ENCODE data around the gene POLR1B. TPM values are rescaled to one million over a fixed set of nuclear protein-coding genes. Genes with fewer than 3 reads are reported as not detected.
"Not testable (repeated sequence)": the region's sequence is repeated elsewhere in the genome, so short reads cannot be mapped to it uniquely, and the experiment has no call there.

Gene POLR1B
- total RNA-seq, 1 experiment from 2014 or later = 23.3 TPM

DNA sequence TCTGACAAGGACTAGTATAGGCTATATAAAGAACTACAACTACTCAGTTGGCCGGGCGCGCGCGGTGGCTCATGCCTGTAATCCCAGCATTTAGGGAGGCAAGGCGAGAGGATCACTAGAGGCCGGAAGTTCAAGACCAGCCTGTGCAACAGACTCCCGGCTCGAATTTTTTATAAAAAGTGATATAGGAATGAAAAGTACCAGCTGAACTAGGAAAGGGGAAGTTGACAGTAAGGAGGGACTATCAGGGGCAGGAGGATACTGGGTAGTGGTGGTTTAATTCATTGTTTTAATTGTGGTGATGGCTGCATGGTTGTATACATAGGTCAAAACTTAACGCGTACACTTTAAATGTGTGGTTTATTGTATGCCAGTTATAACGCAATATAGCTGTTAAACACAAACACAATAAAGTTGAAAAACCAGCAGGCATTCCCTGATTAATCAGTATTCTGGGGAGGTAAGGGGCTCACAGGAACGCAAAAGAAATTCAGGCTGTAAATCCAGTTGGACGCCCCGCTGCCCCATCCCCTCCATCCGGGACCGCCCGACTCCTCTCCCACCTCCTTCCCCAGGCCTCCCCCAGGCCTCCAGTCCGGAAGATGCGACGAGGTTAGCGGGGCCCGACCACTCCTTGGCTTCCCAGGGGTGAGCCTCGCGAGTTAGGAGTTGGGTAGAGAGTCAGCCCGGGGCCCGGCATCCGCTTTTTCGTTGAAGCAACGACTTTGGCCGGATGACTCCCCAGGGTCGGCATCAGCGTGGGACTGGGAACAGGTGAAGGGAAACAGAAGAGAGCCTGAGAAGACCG, 746 bp upstream of the POLR1B start:
- no peak for DNase-seq (ENCODE audit: low spot score)

DNA sequence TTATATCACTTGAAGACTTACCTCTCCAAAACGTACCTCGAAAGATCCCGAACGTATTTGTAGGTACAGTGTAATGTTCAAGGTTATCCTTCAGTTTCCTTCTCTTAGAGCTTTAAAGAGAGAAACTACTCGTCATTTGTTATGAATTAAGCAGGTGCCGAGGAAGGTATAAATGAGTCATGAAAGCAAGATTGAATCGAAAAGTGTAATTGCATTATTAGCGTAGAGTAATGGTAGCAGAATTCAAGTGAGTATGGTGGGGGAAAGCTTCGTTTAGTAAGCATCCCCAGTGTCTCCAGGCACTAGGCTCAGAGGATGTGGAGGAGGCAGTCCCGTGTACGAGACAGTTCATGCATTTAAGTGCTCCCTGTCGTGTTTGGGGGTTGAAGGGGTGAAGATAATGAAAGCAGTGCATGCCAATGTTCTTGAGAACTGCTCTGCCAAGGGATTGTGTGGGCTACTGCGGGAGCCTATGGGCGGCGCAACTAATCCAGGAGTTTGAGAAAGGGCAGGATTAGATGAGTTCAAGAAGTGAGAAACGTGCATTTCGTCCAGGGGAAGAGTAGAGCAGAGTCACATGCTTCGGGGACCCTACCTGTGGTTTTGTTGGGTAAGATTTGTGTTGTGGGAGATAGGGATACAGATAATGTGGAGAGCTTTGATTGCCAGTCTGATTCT, 858 bp downstream of the POLR1B start:
- DNase-seq (ENCODE audit: low spot score) = peak; percentile 20

DNA sequence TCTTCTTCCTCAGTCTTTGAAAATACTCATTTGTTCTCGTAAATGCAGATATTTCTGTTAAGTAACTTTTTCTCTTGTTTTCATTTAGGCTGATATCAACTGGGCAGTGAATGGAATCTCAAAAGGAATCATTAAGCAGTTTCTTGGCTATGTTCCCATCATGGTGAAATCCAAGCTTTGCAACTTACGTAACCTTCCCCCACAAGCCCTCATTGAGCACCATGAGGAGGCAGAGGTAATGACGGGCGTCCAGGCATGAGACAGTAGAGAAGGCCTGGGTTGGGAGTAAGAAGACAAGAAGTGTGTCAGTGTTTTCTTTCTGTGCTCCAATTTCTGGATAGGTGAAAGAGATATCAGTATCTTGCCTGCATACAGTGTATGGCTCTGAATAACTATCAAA, 5.1 kb downstream of the POLR1B start:
- no peak for DNase-seq (ENCODE audit: low spot score)

DNA sequence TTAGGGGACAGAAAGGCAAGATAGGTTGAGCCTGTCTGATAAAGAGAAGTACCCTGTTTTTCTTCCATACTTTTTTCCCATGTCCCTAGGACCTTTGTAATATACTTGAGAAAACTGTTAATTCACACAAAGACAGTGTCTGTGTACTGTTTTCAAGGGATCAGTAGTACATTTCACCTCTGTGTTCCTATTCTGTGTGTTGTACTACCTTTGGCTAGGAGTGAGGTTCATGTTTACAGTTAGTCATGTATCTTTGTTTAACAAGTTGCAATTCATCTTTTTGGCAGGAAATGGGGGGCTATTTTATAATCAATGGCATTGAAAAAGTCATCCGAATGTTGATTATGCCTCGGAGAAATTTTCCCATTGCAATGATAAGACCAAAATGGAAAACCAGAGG, 6.7 kb downstream of the POLR1B start:
- no peak for DNase-seq (ENCODE audit: low spot score)

DNA sequence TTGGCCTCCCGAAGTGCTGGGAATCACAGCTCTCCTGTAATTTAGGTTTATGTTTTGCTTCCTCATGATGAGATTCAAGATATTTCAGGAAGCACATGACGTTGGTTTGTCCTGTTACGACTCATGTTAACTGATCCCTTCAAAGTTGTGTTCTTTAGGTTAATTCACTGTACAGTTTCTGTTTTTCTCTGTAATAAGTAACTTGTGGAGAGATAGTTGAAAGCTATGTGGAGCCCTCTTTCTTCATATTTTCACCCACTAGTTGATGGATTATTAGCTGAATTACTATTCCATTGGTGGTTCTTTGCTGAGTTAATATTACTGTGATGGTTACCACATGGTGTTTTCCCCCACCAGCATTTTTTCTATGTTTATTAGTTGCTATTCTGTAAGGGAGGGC, 23.8 kb downstream of the POLR1B start:
- DNase-seq (ENCODE audit: low spot score) = no peak

DNA sequence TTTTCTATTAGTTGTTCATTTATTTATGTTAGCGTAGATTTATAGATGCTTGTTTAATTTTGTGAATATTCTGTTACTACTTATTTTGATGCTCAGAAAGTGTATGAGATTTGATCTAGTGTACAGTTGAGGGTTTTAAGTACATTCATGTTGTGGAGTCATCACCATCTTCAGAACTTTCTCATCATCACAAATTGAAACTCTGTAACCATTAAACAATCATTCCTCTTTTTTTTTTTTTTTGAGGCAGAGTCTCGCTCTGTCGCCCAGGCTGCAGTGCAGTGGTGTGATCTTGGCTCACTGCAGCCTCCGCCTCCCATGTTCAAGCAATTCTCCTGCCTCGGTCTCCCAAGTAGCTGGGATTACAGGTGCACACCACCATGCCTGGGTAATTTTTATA, 24.2 kb downstream of the POLR1B start:
- DNase-seq (ENCODE audit: low spot score) = not testable (repeated sequence)

DNA sequence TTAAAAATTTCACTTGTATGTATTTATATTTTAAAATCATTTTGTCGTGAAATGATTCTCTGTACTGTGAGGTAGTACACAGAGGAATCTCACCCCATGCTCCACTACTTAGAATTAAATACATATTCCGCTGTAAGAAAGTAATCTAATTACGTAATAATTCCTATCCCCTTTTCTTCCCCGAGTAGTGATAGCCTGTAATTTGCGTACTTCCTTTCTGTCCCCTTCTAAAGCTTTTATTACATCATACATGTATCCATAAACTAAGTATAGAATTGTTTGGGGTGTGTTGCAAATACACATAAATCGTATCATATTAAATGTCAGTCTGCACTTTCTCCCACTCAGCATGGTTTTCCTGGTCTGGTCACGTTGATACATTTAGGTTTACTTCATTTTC, 29.7 kb downstream of the POLR1B start:
- no peak for DNase-seq (ENCODE audit: low spot score)

DNA sequence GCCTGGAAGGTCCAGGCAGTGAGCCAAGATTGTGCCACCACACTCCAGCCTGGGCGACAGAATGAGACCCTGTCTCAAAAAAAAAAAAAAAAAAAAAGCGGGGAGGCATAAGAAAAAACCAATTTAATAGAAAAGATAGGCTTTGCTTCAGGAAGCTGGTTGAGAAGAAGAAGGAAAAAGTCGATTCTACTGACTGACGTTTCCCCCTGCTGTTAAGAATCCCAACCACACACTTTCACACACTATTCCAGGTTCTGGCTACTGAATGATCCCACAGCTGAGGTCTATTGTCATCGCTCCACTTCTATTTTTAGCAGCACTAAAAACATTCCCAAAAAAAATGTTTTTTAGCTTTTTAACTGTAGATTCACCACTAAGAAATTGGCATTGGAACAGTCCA, 35.5 kb downstream of the POLR1B start:
- peak; percentile 38 for DNase-seq (ENCODE audit: low spot score)

DNA sequence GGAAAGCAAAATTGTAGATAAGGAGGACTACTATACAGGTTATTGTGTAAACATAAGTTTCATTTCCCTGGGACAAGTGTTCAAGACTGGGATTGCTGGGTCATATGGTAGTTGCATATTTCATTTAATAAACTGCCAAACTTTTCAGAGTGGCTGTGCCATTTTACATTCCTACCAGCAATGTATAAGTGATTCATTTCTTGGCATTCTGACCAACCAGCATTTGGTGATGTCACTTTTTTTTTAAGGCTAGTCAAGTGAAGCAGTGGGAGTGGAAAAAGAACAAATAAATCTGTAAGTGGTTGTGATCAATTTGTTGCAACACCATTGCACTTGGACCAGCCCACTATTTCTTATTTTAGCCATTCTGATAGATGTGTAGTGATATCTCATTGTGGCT, 37.0 kb downstream of the POLR1B start:
- peak; percentile 87 for DNase-seq (ENCODE audit: low spot score)

DNA sequence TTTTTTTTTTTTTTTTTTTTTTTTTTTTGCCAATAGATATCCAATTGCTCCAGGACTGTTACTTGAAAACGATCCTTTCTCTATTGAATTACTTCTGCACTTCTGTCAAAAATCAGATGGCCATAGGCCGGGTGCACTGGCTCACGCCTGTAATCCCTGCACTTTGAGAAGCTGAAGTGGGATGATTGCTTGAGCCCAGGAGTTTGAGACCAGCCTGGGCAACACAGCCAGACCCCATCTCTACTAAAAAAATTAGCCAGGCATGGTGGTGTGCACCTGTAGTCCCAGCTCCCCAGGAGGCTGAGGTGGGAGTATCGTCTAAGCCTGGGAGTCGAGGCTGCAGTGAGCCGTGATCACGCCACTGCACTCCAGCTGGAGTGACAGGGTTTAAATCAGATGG, 37.8 kb downstream of the POLR1B start:
- no peak for DNase-seq (ENCODE audit: low spot score)

DNA sequence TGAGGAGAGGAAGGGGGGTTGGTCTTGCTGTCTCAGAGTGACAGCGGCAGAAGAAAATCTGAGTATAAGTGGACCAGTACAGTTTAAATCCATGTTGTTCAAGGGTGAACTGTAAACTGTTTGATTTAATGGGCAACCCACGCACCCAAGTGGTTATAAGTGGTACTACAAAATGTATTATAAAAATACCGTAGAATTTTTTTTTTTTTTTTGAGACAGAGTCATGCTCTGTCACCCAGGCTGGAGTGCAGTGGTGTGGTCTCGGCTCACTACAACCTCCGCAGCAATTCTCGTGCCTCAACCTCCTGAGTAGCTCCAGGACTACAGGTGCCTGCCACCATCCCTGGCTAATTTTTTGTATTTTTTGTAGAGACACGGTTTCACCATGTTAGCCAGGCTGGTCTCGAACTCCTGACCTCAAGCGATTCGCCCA, 40.1 kb downstream of the POLR1B start:
- DNase-seq (ENCODE audit: low spot score) = peak; percentile 75

DNA sequence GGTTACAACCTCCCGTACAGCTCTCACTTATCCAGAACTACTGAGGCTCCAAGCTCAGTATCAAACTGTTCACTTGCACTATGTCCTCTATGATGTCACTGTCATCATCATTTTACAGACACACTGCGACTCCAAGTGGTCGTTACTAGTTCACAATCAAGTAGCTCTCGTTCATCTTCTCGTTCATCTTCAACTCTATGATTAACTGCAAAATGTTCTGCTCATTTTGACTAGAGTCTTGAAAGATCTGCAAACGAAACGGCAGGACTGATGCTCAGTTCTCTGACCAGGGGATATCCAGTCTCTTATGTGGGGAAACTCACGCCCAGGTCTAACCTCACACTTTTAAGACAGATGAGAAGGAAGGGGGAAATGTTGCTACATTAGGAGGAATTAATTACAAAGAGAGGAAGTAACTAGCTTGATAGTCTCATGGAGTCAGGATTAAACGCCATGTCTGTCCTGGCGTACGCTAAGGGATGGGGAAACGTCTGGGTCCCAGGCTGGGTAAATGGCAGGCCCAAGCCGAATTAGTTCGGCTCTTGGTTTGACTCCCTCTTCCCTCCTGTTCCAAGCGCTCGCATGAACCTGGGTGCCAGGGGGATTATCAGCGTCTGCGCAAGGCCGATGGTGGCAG, 41.4 kb downstream of the POLR1B start:
- no peak for DNase-seq (ENCODE audit: low spot score)

DNA sequence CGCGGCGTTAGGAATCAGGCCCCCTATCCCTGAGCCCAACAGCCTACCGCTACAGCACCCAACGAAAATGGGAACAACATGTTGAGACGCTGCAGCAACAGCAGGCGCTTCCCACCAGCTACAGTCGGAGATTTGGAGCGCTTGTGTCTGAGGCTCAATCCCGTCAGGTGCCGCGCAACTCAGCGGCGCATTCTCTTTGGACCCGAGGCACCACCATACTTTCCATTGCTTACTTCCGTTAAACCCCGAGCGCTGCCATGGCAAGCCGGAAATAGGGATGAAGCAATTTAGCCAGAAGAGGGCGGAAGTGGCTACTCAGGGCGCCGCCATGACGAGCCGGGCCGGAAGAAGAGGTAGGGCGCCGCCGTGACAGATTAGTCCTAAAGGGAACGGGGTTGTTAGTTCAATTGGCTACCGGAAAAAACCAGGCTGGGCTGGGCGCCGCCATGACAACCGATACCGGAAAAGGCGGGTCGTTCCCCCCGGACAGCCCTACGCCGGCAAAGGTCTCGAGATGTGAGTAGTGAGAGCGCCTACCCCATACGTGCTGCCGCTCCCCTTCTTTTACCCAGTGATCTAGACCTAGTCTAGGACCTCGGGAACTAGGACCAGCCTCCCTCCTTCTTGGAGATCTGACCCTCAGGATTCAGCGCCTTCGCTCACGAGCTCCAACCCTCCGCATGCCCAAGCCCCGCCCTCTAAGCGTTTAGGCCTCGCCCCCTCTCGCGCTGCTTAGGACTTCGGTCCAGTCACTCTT, 42.0 kb downstream of the POLR1B start, which contains the start of gene CHCHD5:
CHCHD5 (plus strand) TSS at position 476 of the 757 bp plus-strand sequence; CDS start at position 515, 39 bp downstream.
- peak; percentile 98 for DNase-seq (ENCODE audit: low spot score)

DNA sequence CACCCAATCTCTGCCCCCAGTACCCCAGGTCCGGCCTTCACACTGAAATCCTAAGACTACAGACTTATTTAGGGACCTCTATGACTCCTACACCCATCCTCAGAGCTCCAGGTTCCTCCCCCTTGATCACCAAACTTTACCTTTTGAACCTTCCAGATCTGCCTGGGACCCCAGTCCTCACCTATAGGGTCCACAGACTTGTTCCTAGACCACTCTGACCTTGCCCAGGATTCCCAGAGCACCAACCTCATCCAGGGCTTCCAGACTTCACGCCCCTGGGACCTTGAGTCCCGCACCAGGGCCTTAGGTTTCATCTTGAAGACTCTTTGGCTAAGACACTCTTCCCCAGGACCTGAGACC, 42.6 kb downstream of the POLR1B start:
- DNase-seq (ENCODE audit: low spot score) = no peak

DNA sequence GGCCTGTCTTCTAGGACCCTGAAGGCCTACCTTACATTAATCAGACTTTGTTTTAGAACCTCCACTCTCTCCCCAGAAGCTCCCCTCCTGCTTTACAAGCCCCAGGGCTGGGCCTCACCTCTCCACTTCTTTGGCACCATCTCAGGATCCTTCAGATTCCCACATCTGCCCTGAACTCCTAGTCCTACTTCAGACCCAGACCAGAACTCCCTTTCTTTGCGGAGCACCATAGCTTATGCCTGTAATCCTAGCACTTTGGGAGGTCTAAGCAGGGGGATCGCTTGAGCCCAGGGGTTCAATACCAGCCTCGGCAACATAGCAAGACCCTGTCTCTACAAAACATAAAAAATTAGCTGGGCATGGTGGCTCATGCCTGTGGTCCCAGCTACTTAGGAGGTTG, 43.1 kb downstream of the POLR1B start:
- DNase-seq (ENCODE audit: low spot score) = no peak

DNA sequence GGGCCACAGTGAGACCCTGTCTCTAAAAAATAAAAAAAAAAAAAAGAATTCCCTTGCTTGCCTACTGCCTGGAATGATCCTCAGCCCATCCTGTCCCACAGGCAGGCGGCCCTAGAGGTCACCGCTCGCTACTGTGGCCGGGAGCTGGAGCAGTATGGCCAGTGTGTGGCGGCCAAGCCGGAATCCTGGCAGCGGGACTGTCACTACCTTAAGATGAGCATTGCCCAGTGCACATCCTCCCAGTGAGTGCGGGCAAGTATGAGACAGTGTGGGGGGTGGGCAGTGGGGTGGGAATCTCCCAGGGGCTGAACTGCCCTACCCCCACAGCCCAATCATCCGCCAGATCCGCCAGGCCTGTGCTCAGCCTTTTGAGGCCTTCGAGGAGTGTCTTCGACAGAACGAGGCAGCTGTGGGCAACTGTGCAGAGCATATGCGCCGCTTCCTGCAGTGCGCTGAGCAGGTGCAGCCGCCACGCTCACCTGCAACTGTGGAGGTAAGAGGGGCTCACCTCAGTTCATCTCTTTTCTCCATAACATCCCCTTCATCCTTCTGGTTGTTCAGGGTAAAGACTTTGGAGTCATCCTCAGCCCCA, 43.7 kb downstream of the POLR1B start:
- no peak for DNase-seq (ENCODE audit: low spot score)

DNA sequence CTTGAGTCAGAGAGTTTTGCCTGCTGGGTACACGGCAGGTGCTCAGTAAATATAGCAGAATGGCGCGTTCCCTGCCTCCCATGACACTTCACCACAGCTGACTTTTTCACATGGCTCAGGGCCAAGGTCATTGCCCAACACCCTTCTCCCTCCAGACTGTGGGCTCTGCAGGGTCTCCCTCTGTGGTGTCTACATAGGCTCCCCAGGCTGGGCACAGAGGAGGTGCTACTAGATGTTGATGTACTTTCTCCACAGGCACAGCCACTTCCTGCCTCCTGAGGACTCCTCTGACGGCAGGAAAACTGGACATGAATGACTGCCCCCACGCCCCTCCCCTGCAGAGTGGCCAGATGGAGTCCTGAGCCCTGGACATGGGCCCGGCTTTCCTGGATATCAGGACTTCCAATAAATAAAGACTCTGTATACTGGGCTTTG, 46.4 kb downstream of the POLR1B start:
- DNase-seq (ENCODE audit: low spot score) = peak; percentile 37

DNA sequence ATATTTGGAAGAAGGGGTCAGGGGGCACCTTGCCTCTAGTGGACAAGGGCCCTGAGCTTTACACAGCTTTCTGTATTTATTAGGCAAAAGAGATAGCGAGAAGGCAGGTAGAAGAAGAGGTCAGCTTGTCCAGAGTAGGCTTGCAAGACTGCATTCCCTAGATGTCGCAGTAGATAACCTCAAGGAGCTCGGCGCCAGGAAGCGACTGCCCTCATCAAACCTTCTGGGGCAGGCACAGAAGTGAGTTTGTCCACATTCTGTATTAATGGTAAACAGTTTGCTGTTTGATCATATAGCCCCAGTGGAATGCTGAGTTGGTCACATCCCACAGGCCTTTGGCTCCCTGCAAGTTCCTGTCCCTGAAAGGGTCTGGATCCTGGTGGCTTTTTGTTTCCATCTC, 49.1 kb downstream of the POLR1B start:
- DNase-seq (ENCODE audit: low spot score) = no peak

DNA sequence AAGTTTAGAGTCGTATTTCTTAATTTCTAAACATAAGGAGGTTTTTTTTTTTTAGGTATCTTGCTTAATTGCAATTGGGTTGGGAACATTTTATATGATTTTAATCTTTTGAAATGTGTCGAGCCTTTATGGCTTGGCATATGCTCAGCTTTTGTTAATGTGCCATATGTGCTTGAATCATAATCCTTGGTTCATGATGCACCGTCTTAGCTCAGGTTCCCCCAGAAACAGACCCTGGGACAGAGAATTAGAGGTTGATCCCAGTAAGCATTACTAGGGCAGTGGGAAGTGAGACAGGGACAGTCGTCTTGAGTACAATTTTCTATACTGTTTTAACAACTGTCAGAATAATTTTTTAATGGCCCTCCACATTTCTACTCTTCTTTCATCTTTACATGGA, 51.5 kb downstream of the POLR1B start:
- DNase-seq (ENCODE audit: low spot score) = no peak

DNA sequence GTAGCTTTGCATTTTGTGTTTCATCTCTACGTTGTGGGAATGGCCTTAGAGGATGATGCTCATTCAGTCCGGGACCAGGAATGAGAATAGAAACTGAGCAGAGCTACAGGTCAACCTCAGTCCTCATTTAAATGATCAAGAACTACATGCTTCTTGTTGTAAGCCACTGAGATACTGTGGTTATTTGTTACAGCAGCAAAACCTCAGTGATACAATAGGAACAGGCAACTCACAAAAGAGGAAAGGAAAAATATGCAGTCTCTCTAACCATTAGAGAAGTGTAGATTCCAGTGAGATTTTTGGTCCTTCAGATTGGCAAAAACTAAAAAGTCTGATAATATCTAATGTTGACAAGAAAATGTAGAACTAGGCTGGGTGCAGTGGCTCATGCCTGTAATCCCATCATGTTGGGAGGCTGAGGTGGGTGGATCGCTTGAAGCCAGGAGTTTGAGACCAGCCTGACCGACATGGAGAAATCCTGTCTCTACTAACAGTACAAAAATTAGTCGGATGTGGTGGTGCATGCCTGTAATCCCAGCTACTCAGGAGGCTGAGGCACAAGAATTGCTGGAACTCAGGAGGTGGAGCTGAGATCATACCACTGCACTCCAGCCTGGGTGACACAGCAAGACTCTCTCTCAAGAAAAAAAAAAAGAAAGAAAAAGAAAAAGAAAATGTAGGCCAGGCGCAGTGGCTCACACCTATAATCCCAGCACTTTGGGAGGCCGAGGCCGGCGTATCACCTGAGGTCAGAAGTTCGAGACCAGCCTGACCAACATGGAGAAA, 55.5 kb downstream of the POLR1B start:
- DNase-seq (ENCODE audit: low spot score) = no peak

DNA sequence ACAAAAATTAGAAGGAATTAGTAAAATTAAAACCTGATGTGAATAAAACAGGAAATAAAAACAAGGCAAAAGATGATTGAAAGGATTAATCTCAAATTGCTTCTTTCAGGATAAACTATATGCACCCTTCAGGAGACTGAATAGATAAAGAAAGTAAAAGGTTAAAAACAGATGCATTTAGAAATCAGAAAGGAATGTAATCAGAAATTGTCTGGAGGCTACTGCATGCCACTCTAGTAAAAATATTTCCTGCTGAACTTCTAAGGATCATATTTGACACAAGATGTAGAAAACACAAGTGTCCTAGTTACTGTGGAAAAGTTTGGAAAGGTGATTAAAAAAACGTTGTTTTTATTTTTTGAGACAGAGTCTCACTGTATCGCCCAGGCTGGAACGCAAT, 58.4 kb downstream of the POLR1B start:
- DNase-seq (ENCODE audit: low spot score) = no peak

Measured in A172 (cell line).